Thymus (tissue), 14 donors: ENCODE results near the gene CUX1. TPM values are rescaled to one million over a fixed set of nuclear protein-coding genes. Genes with fewer than 3 reads are reported as not detected.

Experiments
- DNase-seq, 9 donors: peaks; one replicate each; pipeline ENCODE4 v3.0.0-alpha.2; 2013; ENCODE audit warnings: low spot score in 9 of 9, low read depth in 6 of 9, missing footprints in 1 of 9
- H3K27ac ChIP-seq, 2 donors: one replicate each; pipeline ENCODE4 v1.5.1; 2013; ENCODE audit warnings: control low read depth in 1 of 2, low read depth in 1 of 2, low read length in 1 of 2, mild to moderate bottlenecking in 1 of 2, moderate library complexity in 1 of 2
- H3K27me3 ChIP-seq, 2 donors: one replicate each; pipeline ENCODE4 v1.5.1; 2013; ENCODE audit warnings: low read length in 1 of 2; ENCODE audit not compliant: control insufficient read depth in 2 of 2, insufficient read depth in 1 of 2
- H3K36me3 ChIP-seq, 2 donors: one replicate each; pipeline ENCODE4 v1.5.1; 2013; ENCODE audit warnings: low read length in 1 of 2, mild to moderate bottlenecking in 1 of 2, moderate library complexity in 1 of 2; ENCODE audit not compliant: control insufficient read depth in 2 of 2, insufficient read depth in 2 of 2
- H3K4me1 ChIP-seq, 2 donors: one replicate each; pipeline ENCODE4 v1.5.1; 2013; ENCODE audit warnings: low read length in 2 of 2; ENCODE audit not compliant: control insufficient read depth in 2 of 2, insufficient read depth in 2 of 2
- H3K4me3 ChIP-seq, 2 donors: one replicate each; pipeline ENCODE4 v1.5.1; 2013; ENCODE audit warnings: low read length in 2 of 2, control low read depth in 1 of 2, mild to moderate bottlenecking in 1 of 2
- H3K9me3 ChIP-seq, 2 donors: one replicate each; pipeline ENCODE4 v1.5.1; 2013; ENCODE audit warnings: low read length in 1 of 2, mild to moderate bottlenecking in 1 of 2; ENCODE audit not compliant: control insufficient read depth in 2 of 2, insufficient read depth in 1 of 2
- WGBS: extraction: QIAGEN DNeasy Blood & Tissue Kit; methylation state at CpG from one replicate; pipeline ENCODE4 v1.1.7; 2013; 5-methylcytosine and 5-hydroxymethylcytosine counted together
- long read RNA-seq, 10 donors: transcript quantifications; one replicate each; lab custom pipeline, GENCODE V29; 2026
- polyA plus RNA-seq: library from polyadenylated mRNA; stranded (reverse); fragments of 200-250 nt; gene quantifications from one replicate; pipeline ENCODE4 v1.2.3, GENCODE V29; 2013
- total RNA-seq: library from RNA; stranded (reverse); fragments of 120-200 nt; gene quantifications from one replicate; pipeline ENCODE4 v1.2.4, GENCODE V29; 2013
- donor health status: healthy.

CUX1 gene
- 35.0 TPM for total RNA-seq
- polyA plus RNA-seq, result 27.8 TPM
- long read RNA-seq, donor 1, result 0 reads
- long read RNA-seq, donor 2, result 0 reads
- long read RNA-seq, donor 3, partial matches to known transcripts, result 6 of 10 reads
- long read RNA-seq, donor 3, other reads (novel, unspliced or antisense), result 0 of 10 reads
- long read RNA-seq, donor 4, partial matches to known transcripts, result 0 of 4 reads
- long read RNA-seq, donor 4, other reads (novel, unspliced or antisense), result 0 of 4 reads
- long read RNA-seq, donor 5, transcript CUX1-202 (23 exons, 2,931 nt), result major isoform, 5 of 7 reads
- long read RNA-seq, donor 5, partial matches to known transcripts, result 0 of 7 reads
- long read RNA-seq, donor 5, other reads (novel, unspliced or antisense), result 0 of 7 reads
- long read RNA-seq, donor 6, partial matches to known transcripts, result 0 of 2 reads
- long read RNA-seq, donor 6, other reads (novel, unspliced or antisense), result 0 of 2 reads
- long read RNA-seq, donor 7, partial matches to known transcripts, result 0 of 5 reads
- long read RNA-seq, donor 7, other reads (novel, unspliced or antisense), result 0 of 5 reads
- long read RNA-seq, donor 8, partial matches to known transcripts, result 5 of 7 reads
- long read RNA-seq, donor 8, other reads (novel, unspliced or antisense), result 0 of 7 reads
- long read RNA-seq, donor 9, full-length matches to known transcripts, result 6 of 11 reads
- long read RNA-seq, donor 9, partial matches to known transcripts, result 5 of 11 reads
- long read RNA-seq, donor 9, other reads (novel, unspliced or antisense), result 0 of 11 reads
- long read RNA-seq, donor 10, partial matches to known transcripts, result 0 of 2 reads
- long read RNA-seq, donor 10, other reads (novel, unspliced or antisense), result 0 of 2 reads

- Histone ChIP-seq H3K4me1 (peaks cover 9 to 24% of the 10 kb centered on the region in 2 donors), H3K27me3 (peaks cover 2 to 10% of the 10 kb centered on the region in 2 donors), H3K9me3 (no peaks in the 10 kb centered on the region), H3K4me3 (peak within 1 kb of the TSS; percentile 56 to 98), H3K36me3 (no peaks in the 10 kb centered on the region), H3K27ac (peak within 1 kb of the TSS; percentile 52 to 55)
- 4% methylated on average over 49 of the region's 49 CpGs for WGBS
- DNase-seq, result peak in 2 of 9 donors; percentile 45 to 61
These were observed at the start of gene CUX1 for GRCh38 chr7:101817471-101818286. Gene CUX1, plus strand, starts transcription at chr7:101817626. Its CDS starts 14 bp downstream, at chr7:101817640.

GRCh38 chr7:101768280-101768679 is 49.1 kb upstream of the CUX1 start:
- no peak overlapping the region for H3K4me3 ChIP-seq
- H3K27ac ChIP-seq, result no peak overlapping the region
- H3K27me3 ChIP-seq, result no peaks in the 10 kb centered on the region
- 96% methylated on average over 7 of the region's 7 CpGs for WGBS
- no peak for DNase-seq
- H3K9me3 ChIP-seq, result no peaks in the 10 kb centered on the region
- no peaks in the 10 kb centered on the region for H3K36me3 ChIP-seq
- no peaks in the 10 kb centered on the region for H3K4me1 ChIP-seq

- no peak overlapping the region for H3K4me3 ChIP-seq
- no peaks in the 10 kb centered on the region for H3K9me3 ChIP-seq
- no peak for DNase-seq
- 86% methylated on average over 4 of the region's 4 CpGs for WGBS
- H3K27me3 ChIP-seq, result no peaks in the 10 kb centered on the region
- no peaks in the 10 kb centered on the region for H3K4me1 ChIP-seq
- no peaks in the 10 kb centered on the region for H3K36me3 ChIP-seq
- H3K27ac ChIP-seq, result no peak overlapping the region
These were observed 47.0 kb upstream of the CUX1 start for GRCh38 chr7:101770466-101770865.

GRCh38 chr7:101772508-101773211 is 44.8 kb upstream of the CUX1 start:
- H3K4me1 ChIP-seq, result no peaks in the 10 kb centered on the region
- H3K27ac ChIP-seq, result no peak overlapping the region
- no peaks in the 10 kb centered on the region for H3K36me3 ChIP-seq
- H3K4me3 ChIP-seq, result no peak overlapping the region
- H3K9me3 ChIP-seq, result no peaks in the 10 kb centered on the region
- DNase-seq, result no peak
- WGBS, result 80% methylated on average over 4 of the region's 4 CpGs
- no peaks in the 10 kb centered on the region for H3K27me3 ChIP-seq

GRCh38 chr7:101775181-101775580 is 42.2 kb upstream of the CUX1 start:
- Histone ChIP-seq H3K36me3 (no peaks in the 10 kb centered on the region), H3K27me3 (no peaks in the 10 kb centered on the region), H3K27ac (no peak overlapping the region), H3K4me3 (no peak overlapping the region), H3K9me3 (no peaks in the 10 kb centered on the region), H3K4me1 (no peaks in the 10 kb centered on the region)
- WGBS, result 93% methylated on average over 9 of the region's 9 CpGs
- no peak for DNase-seq

GRCh38 chr7:101778026-101778580 is 39.3 kb upstream of the CUX1 start:
- Histone ChIP-seq H3K27ac (no peak overlapping the region), H3K4me1 (no peaks in the 10 kb centered on the region), H3K36me3 (no peaks in the 10 kb centered on the region), H3K27me3 (no peaks in the 10 kb centered on the region), H3K4me3 (no peak overlapping the region), H3K9me3 (no peaks in the 10 kb centered on the region)
- 96% methylated on average over 20 of the region's 20 CpGs for WGBS
- no peak for DNase-seq

- Histone ChIP-seq H3K4me3 (no peak overlapping the region), H3K4me1 (peaks cover 0 to 2% of the 10 kb centered on the region in 2 donors), H3K9me3 (no peaks in the 10 kb centered on the region), H3K27ac (no peak overlapping the region), H3K27me3 (no peaks in the 10 kb centered on the region), H3K36me3 (no peaks in the 10 kb centered on the region)
- no peak for DNase-seq
- 97% methylated on average over 4 of the region's 4 CpGs for WGBS
These were observed 38.2 kb upstream of the CUX1 start for GRCh38 chr7:101779267-101779666.

GRCh38 chr7:101780281-101780680 is 37.1 kb upstream of the CUX1 start:
- H3K4me3 ChIP-seq, result no peak overlapping the region
- H3K4me1 ChIP-seq, result peaks cover 0 to 6% of the 10 kb centered on the region in 2 donors
- no peaks in the 10 kb centered on the region for H3K27me3 ChIP-seq
- DNase-seq, result no peak
- no peaks in the 10 kb centered on the region for H3K9me3 ChIP-seq
- H3K27ac ChIP-seq, result no peak overlapping the region
- 76% methylated on average over 3 of the region's 3 CpGs for whole genome bisulfite sequencing
- no peaks in the 10 kb centered on the region for H3K36me3 ChIP-seq
